ENCODE measurements around the gene MXI1.
"Not testable (repeated sequence)": the region's sequence is repeated elsewhere in the genome, so short reads cannot be mapped to it uniquely, and the experiment has no call there.

Gene MXI1

GRCh38 chr10:110324201-110324804 lies 116.9 kb downstream of the MXI1 start:
- no peak for DNase-seq

DNA sequence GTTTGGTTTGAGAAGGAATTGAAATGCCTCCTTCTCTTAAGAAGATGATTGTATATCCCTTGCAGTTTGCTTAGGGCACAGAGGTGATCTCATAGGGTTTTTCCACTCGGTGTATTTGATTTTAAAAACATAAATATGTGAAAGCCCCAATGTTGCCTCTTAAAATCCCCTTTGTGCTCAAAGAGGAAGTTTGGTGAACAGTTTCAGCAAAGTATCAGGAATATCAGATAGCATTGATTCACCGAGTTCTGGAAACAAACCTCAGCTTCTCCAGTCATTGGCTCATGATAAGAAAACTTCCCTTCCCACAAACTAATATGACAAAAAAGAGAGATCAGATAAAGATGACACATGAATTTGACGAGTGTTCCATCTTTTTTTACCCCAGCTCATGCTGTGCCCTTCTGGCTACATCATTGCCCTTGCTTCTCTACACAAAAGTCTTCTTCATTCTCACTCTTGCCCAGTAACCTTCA lies 117.4 kb downstream of the MXI1 start:
- DNase-seq, result no peak

DNA sequence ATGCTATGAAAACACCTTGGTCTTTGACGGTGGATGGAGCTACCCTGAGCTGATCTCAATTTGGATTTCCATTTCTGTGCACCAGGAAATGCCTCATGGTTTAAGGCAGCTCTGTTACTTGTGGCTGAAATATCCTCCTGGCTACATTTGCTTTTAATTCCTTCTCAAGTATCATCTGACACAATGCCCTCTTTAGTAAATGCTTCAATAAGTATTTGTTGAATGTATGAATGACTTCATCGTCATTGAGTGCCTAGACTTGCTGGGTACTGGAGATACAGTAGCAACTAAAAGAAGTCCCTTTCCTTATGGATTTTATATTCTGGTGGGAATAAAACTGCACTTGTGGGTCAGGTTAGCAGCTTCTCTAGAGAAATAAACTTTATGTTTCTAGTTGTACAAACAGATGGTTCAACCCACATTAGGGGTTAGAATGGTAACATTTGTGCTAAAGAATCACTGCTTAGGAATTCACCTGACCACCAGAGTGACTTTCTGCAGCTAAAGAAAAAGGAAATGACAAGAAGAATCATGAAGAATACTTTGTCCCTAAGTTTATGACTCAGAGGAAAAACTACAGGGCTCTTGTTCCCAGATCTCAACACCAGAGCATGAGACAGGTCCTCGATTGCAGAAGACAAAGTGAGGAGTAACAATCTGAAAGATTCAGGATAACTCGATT lies 119.1 kb downstream of the MXI1 start:
- no peak for DNase-seq

GRCh38 chr10:110327262-110327914 lies 120.0 kb downstream of the MXI1 start:
- no peak for DNase-seq

DNA sequence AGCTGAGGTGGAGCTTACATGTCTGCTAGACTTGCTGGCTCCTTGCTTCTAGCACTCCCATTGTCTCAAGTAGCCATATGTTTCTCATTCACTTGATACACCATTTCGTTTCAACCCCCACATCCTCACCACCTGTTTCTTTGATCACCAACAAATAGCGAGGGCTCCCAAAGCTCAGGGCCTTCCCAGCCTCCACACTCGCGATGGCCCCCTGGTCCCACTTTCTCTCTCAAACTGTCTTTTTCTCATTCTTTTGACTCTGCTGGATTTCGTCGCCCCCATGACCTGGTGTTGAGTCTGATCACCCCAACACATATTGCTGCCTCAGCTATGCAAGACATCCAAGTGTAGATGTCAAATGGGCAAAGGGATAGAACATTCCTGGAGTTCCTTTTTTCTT lies 123.3 kb downstream of the MXI1 start:
- DNase-seq, result no peak

DNA sequence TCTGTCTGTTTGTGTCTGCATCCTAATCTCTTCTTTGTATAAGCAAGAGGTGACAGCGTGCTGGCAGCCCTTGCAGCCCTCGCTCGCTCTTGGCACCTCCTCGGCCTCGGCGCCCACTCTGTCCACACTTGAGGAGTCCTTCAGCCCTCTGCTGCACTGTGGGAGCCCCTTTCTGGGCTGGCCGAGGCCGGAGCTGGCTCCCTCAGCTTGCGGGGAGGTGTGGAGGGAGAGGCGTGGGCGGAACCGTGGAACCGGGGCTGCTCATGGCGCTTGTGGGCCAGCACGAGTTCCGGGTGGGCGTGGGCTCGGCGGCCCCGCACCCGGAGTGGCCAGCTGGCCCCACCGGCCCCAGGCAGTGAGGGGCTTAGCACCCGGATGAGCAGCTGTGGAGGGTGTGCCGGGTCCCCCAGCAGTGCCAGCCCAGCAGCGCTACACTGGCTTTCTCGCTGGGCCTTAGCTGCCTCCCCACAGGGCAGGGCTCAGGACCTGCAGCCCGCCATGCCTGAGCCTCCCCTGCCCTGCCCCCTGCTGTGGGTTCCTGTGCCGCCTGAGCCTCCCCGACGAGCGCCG lies 123.9 kb downstream of the MXI1 start:
- DNase-seq, result not testable (repeated sequence)

DNA sequence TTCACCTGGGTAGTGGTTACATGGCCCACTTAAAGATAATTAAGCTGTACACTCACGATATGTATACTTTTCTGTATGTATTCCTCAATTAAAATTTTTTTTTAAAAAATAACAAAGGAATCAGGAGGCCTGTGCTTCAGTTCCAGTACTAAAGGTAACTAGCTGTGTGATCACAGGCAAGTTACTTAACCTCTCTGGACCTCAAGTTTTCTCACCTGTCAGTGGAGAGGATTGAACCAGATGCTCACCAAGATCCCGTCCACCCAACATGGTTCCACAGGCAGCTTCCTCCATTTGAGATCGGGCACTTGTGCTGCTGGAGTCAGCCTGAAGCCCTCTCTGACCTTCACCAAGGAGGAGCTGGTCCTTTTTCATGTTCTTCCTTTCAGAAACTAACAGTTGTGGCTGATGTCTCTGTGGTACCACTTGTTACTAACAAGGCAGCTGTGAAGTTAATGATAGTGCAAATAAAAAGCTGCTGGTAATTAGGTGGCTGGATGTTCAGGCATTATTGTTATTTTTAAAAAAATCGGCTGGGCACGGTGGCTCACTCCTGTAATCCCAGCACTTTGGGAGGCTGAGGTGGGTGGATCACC lies 126.8 kb downstream of the MXI1 start:
- no peak for DNase-seq

GRCh38 chr10:110335314-110336064 lies 128.1 kb downstream of the MXI1 start:
- no peak for DNase-seq

DNA sequence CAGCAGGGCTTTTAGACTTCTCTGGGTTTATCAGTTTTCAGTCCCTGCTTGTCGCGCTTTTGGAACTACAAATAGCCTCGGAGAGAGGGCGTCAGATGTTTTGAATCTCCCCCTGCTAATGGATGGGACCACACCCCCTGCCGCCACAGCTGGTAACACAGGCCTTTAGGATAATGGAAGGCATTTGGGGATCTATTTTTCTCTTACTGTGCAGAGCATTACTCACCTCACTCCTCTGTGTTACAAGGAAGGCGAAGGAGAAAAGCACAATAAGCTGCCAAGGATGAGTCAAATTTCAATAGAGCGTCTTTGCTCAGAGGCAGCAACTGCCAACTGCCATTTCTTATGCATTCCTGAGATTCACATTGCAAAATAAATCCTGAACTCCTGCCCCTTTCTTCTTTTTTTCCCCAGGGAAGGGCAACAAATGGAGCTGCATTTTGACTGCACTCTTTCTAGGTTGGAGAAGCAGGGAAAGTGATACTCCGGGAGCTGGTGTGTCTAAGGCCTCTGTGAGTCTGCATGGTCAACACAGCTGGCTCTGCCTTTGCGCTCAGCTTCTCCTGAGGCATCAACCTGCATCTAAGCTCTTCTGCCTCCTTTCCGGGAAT lies 128.8 kb downstream of the MXI1 start:
- DNase-seq, result peak; percentile 22
